Common myeloid progenitor, CD34-positive (primary cell): Measurements from ENCODE around the gene OVAAL.

Experiments
- CTCF ChIA-PET: fragments of 350-600 bp; sonication (Branson Sonifier 250); formaldehyde crosslinking; loops from one replicate; lab custom pipeline; 2021; ENCODE audit warnings: antibody characterized with exemption; lab: Charles Lee
- POLR2A ChIA-PET: fragments of 350-600 bp; sonication (Branson Sonifier 250); formaldehyde crosslinking; loops from one replicate; lab custom pipeline; 2021; ENCODE audit warnings: antibody characterized with exemption; lab: Charles Lee
- DNase-seq, 3 donors: peaks; one replicate each; pipeline versions ENCODE4 v3.0.0 to v3.0.0-alpha.2; 2013
- H3K27ac ChIP-seq, 2 experiments: 1 replicate in 1 of 2; 2 replicates in 1 of 2; pipeline ENCODE4 v1.7.0; 2013; ENCODE audit warnings: inconsistent platforms in 2 of 2, low read length in 2 of 2, mild to moderate bottlenecking in 2 of 2, low read depth in 1 of 2, moderate library complexity in 1 of 2; ENCODE audit not compliant: severe bottlenecking in 2 of 2, insufficient read depth in 1 of 2, poor library complexity in 1 of 2
- H3K27me3 ChIP-seq, 5 experiments: replicated peaks in 2 of 5; 1 replicate in 3 of 5; 2 replicates in 2 of 5; pipeline versions ENCODE4 v1.6.1 to v1.7.0; 2013; ENCODE audit warnings: low read length in 4 of 5, mild to moderate bottlenecking in 2 of 5, moderate library complexity in 2 of 5, inconsistent platforms in 1 of 5; ENCODE audit not compliant: insufficient read depth in 5 of 5, control insufficient read depth in 4 of 5
- H3K36me3 ChIP-seq, 4 experiments: 1 replicate in 2 of 4; 2 replicates in 2 of 4; pipeline versions ENCODE4 v1.6.1 to v1.7.0; 2013; ENCODE audit warnings: low read length in 3 of 4, control low read depth in 1 of 4, mild to moderate bottlenecking in 1 of 4; ENCODE audit not compliant: control insufficient read depth in 4 of 4, insufficient read depth in 4 of 4
- H3K4me1 ChIP-seq, 4 experiments: 1 replicate in 3 of 4; 2 replicates in 1 of 4; pipeline versions ENCODE4 v1.6.1 to v1.7.1; 2013; ENCODE audit warnings: low read length in 3 of 4, mild to moderate bottlenecking in 3 of 4, control low read depth in 1 of 4, inconsistent platforms in 1 of 4, moderate library complexity in 1 of 4; ENCODE audit not compliant: control insufficient read depth in 4 of 4, insufficient read depth in 4 of 4; ENCODE audit errors: control extremely low read depth in 1 of 4
- H3K4me3 ChIP-seq, 7 experiments: 1 replicate in 4 of 7; 2 replicates in 3 of 7; pipeline versions ENCODE4 v1.5.1 to v1.7.0; 2013; ENCODE audit warnings: mild to moderate bottlenecking in 7 of 7, low read length in 6 of 7, moderate library complexity in 6 of 7, inconsistent platforms in 2 of 7, low read depth in 2 of 7, control low read depth in 1 of 7; ENCODE audit not compliant: insufficient read depth in 4 of 7, control insufficient read depth in 1 of 7; ENCODE audit errors: extremely low read depth in 1 of 7
- H3K9me3 ChIP-seq, 5 experiments: 1 replicate in 4 of 5; 2 replicates in 1 of 5; pipeline versions ENCODE4 v1.6.1 to v1.7.1; 2013; ENCODE audit warnings: low read length in 4 of 5, mild to moderate bottlenecking in 2 of 5, inconsistent platforms in 1 of 5, low read depth in 1 of 5, moderate library complexity in 1 of 5; ENCODE audit not compliant: control insufficient read depth in 4 of 5, insufficient read depth in 2 of 5; ENCODE audit errors: control extremely low read depth in 1 of 5
- WGBS: methylation state at CpG from one replicate; pipeline ENCODE4 v1.1.5; 2013; ENCODE audit not compliant: insufficient coverage; 5-methylcytosine and 5-hydroxymethylcytosine counted together

The OVAAL gene

GRCh38 chr1:180614730-180615129 is 56.0 kb downstream of the OVAAL start:
- POLR2A ChIA-PET = no interaction called here
- Histone ChIP-seq H3K4me3 (no peak overlapping the region), H3K9me3 (no peaks in the 10 kb centered on the region), H3K4me1 (peaks cover 2 to 18% (median 5%) of the 10 kb centered on the region in 4 experiments), H3K27me3 (no peaks in the 10 kb centered on the region), H3K36me3 (no peaks in the 10 kb centered on the region), H3K27ac (no peak overlapping the region)
- DNase-seq = no peak
- 100% methylated on average over 5 of the region's 5 CpGs for WGBS
- CTCF ChIA-PET = no interaction called here

GRCh38 chr1:180615493-180616290 is 56.9 kb downstream of the OVAAL start:
- Histone ChIP-seq H3K27ac (no peak overlapping the region), H3K27me3 (no peaks in the 10 kb centered on the region), H3K36me3 (no peaks in the 10 kb centered on the region), H3K4me3 (no peak overlapping the region), H3K9me3 (no peaks in the 10 kb centered on the region), H3K4me1 (peaks cover 2 to 18% (median 5%) of the 10 kb centered on the region in 4 experiments)
- ChIA-PET POLR2A (no interaction called here), CTCF (no interaction called here)
- 100% methylated on average over 5 of the region's 8 CpGs for WGBS
- no peak for DNase-seq
